Measurements from ENCODE around the gene GPR25.
A peak's percentile ranks its signal among the peaks of the same experiment; 100 is the strongest.
"Not testable (repeated sequence)": the region's sequence is repeated elsewhere in the genome, so short reads cannot be mapped to it uniquely, and the experiment has no call there.

The GPR25 gene

DNA sequence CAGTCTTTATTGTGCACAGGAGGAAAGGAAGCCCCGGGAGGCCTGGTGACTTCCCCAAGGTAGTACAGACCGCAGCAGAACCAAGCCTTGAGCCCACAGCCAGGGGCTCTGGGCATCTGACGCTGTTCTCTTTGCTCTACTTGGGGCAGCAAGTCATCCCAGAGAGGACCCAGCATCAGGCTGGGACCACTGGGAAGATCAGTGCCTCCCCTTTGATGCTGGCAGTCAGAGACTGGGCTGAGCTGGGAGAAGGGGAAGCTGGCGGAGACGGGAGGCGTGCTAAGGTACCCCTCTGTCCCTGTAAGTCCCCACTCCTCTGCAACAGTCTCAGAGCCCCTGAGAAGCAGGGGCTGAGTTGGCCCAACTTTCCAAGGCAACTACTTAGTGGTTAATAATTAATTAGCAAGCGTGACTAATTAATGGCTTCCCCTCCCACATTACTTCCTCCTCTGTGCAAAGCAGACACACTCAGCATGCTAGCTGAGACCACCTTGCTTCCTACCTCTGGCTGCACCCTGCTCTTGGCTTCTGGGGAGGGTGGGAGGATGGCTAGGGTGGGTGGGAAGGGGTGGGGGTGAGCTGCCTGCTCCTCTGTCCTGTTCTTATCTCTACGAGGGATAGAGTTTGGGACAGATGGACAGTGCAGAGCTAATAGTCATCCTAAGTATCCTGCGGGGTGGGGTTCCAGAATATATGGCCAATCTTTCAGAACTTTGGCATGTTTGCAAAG lies 23.2 kb downstream of the GPR25 start:
- DNase-seq: no peak

DNA sequence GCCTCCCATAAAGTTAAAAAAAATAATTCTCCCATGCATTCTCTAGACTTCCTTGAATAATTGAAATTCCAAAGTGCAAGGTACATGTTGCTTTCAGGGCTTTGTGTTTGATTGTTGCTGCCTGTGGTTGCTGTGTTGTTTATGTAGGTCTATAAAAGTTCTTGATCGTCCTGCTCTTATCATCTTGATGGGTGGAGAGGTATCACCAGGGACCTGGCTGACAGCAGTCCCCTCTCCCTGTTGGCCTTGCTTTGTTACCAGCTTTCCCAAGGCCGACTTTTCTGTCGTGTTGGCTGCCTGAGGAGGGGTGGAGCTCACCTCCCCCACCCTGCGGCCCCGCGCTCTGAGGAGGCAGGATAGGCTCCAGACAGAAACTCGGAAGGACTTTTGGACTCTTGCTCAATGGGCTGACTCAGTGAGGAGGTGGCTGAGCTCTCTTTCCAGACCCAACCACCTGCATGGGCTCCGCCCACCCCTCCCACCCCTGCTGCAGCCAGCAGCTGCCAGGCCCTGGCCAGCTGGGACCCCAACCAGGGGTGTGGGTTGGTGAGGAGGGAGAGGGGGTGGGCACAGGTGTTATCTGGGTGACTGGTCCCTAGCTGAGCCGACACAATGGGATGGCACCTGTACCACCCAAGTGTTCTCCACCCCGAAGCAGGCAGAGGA lies 23.9 kb downstream of the GPR25 start:
- DNase-seq: no peak

DNA sequence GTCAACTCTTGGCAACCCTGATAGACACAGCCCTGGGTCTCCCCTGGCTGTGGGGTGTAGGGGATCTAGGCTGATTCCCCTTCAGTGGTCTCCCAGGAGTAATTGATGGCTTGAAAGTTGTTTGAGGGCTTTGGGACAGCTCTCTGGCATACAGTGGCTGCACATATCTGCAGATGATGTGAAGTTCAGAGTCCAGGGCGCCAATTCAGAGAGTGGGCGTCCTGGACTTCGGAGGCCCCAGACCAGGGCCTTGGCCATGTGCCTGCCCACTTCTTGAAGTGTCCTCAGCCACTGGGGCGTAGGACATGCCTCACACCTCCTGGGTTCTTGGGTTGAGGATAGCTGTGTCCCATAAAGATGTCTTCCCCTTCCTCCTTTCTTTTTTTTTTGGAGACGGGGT lies 24.5 kb downstream of the GPR25 start:
- no peak for DNase-seq

DNA sequence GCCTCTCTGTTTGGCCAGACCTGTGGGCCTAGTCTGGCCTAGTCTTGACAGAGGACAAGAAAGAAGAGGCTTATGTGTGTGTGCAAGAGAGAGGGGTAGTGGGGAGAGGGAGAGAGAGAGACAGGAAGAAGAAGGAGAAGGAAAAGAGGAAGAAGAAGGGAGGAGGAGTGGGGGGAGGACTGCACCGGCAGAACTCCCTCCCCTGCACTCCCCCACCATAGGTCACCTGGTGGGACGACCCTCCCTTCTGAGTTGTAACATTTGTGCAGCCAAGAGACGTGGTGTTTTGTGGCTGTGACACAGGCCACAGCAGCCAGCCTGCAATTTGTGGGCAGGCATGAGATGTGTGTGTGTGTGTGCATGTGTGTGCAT lies 26.2 kb downstream of the GPR25 start:
- DNase-seq: no peak

DNA sequence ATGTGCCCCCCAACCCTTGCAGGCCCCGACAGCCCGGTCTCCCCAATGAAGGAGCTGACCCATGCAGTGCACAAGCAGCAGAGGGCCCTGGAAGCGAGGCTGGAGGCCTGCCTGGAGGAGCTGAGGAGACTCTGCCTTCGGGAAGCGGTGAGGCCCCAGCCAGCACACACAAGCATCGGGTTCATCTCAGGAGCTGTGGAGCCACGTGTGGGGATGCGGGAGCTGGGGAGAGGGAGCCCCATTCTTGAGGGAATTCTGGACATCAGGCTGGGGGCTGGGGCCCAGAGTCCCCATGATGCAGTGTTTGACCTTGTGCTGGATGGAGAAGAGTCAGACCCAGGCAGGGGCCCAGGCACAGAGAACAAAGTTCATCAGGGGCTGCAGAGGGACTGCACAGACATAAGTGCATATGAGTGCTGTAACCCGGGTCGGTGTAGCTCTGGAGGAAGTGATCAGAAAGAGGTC lies 26.7 kb downstream of the GPR25 start:
- DNase-seq: no peak

DNA sequence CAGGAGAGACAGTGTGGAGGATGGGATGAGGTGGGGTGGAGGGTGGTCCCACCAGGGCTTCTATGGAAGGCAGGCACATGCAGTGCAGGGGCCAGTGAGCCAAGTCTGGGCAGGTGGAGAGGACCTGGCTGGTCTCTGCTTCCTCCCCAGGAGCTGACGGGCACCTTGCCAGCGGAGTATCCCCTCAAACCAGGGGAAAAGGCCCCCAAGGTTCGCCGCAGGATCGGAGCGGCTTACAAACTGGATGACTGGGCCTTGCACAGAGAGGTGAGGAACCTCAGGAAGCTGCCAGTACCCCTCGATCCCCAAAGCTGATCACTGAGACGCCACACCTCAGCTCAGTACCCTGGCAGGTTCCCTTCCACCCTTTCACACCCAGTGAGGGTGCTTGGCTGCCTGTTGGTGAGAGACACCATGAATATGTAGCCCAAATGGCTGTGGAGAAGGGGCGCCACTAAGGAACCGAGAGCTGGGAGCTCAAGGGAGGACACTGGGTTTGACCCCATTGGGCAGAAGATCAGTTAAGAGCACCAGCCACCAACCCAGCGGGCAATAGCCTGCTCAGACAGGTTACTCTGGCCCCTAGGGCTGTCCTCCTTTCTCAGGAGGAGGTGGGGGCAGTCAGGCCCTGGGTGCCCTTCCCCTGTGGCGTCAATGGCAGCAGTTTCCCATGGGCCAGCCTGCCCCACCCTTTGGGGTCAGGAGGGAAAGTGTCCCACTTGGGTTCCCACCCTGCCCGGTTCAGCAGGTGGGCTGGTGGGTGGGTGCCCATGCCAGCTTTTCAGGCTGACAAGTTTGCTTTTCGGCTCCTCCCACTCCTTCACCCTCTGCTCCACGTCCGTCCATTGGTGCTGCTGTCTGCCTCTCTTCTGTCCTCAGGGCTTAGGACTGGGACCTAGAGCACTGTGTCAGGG lies 27.4 kb downstream of the GPR25 start:
- no peak for DNase-seq

DNA sequence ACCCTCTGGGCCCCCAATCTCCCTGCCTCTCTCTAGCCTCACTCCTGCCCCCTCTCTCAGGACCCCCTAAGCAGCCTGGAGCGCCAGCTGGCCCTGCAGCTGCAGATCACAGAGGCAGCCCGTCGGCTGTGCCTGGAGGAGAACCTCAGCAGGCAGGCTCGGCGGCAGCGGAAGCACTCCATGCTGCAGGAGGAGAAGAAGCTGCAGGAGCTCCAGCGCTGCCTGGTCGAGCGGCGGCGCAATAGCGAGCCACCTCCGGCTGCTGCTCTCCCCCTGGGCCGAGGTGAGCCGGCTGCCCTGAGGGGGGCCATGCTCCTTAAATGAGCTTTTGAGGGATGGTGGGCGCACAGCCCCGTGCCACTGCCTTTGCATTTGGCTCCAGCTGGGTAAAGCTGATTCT lies 28.1 kb downstream of the GPR25 start:
- DNase-seq: no peak

DNA sequence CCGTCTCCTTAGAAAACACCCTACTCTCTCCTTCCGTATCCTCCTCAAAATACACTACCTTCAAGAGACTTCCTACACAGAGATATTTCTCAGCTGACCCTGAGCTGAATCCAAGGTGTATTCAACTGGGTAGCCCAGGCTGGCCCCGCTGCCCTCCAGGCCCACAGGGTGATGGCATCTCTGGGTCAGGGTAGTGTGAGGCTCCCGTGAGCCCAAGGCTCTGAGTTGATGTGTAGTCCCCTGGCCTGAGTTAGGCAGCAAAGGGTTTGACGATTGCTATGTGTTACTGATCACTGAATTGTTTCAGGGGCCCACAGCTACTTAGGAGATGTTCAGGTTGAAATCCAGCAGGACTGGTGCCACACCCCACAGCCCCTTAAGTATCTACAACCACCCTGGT lies 28.6 kb downstream of the GPR25 start:
- DNase-seq: no peak

DNA sequence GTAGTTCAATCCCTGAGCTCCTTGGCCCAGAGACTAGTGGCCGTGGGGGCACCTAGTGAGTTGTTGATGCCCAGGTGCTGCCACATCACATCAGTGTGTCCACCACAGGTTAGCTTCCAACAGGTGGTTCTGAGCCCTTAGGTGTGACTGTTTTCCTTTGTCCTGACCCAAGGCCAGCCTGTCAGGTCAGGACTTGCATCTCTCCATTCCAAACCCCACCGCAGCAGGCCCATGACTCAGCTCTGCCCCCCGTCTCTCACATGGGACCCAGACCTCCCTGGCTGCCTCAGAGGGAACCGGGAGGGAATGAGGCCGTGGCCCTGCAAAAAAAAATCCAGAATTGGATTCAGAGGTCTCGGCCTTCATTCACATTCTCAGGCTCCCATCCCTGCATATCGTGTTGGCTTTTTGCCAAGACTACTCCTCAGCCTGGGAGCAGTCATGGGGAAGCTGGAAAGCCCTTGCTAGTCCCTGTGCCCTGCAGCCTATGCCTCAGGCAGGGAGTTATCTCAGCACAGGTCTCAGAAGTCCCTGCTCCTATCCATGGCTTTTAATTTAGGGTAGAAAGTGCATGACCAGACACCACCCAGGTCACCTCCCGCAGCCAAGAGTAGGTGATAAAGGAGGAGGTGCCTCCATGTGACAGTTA lies 29.1 kb downstream of the GPR25 start:
- no peak for DNase-seq

DNA sequence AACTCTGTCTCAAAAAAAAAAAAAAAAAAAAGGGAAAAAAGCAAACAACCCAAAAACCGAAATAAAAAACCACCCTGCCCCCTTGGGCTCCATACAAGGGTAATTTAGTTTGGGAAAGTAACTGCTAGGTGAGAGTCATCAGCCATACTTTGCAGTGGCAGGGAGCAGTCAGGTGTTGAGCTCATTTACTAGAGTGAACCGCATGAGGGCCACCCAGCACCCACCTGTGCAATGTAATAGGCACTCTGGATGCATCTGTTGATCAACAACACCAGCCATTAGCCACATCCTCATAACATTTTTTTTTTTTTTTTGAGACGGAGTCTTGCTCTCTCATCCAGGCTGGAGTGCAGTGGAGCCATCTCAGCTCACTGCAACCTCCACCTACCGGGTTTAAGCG lies 31.0 kb downstream of the GPR25 start:
- no peak for DNase-seq

DNA sequence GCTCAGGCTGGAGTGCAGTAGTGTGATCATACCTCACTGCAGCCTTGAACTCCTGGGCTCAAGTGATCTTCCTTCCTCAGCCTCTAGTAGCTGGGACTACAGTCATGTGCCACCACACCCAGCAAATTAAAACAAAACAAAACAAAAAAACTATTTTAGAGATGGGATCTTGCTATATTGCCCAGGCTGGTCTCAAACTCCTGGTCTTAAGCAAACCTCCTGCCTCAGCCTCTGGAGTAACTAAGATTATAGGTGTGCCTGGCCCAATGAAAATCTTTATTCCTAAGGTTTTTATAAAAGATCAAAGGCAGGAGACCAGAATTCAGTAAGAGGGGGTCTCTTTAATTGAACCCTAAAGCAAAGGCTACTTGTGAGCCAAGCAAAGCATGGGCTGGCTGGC lies 32.0 kb downstream of the GPR25 start:
- DNase-seq: no peak

DNA sequence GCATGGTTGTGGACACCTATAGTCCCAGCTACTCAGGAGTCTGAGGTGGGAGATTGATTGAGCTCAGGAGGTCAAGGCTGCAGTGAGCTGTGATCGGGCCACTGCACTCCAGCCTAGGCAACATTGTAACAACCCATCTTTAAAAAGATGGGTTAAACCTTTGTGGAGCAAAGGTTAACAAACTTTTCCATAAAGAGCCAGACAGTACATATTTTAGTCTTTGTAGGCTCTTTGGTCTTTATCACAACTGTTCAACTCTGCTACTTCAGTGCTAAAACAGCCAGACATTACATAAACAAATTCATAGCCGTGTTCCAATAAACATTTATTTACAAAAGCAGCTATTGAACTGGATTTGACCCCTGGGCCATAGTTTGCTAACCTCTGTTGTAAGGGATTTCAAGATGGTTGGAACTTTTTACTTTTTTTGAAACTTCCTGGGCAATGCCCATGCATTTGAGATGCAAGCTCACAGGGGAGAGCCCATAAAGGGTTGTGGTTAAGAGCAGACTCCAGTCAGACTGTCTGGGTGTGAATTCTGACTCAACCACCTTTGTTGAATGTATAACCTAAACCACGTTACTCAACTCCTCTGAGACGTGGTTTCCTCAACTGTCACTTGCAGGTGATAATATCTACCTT lies 32.8 kb downstream of the GPR25 start:
- no peak for DNase-seq

DNA sequence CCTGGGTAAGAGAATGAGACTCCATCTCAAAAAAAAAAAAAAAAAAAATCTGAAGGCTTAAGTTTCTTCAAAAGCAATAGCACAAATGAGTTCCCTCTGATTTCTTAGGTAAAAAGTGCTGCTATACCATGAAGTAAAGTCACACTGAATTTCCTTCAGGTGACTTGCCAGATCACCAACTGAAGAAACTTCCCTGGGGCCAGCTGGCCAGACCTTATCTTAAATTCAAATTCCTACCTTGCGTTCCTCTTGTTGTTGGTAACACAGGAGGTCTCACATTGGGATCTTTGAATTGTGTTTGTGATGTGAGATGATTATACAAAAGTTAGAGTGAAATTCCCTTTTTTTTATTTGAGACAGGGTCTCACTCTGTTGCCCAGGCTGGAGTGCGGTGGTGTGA lies 33.7 kb downstream of the GPR25 start:
- DNase-seq: no peak

DNA sequence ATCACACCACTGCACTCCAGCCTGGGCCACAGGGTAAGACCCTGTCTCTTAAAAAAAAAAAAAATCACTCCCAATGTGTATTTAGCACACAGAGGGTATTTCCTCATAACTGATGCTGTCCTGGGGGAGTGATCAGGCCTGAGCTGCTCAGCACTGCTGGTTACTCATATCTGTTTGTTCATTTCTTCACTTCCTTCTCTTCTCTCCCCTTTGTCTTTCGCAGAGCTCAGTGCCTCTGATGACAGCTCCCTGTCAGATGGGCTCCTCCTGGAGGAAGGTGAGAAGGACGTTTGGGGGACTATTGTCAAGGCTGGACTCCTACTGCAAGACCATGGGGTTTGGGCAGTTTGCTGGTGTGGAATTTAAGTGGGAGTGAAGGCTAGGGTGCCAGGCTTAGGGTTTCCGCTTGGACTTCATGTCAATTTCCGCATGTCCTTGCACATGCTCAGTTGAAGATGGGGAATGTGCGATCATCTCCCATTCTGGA lies 34.9 kb downstream of the GPR25 start:
- no peak for DNase-seq

DNA sequence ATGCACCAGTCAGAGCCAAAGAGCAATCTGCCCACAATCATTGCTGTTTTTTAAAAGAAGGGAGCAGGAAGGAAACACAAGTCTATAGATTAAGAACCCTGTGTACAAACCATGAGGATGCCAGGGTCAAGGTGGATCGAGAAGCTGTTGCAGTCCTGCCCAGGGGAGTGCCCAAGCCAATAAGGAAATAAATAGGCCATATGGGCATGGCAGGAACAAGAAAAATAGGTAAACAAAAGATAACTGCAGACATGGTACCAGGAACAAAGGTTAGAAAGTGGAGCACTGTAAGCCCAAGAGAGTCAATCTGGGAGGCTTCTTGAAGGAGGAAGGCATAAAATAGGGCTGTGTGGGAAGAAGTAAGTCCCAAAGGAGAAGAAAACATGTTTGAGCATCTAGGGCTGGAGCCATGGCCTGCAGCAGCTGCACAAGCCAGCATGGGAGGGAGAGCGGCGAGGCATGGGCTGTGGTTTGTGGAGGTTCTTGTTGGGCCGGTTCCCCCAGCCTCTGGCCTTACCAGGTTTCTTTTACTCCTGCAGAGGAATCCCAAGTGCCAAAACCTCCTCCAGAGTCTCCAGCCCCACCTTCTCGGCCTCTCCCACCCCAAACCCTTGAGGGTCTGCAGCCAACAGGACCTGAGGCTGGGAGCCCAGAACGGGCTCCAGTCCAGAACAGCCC lies 35.5 kb downstream of the GPR25 start:
- no peak for DNase-seq

DNA sequence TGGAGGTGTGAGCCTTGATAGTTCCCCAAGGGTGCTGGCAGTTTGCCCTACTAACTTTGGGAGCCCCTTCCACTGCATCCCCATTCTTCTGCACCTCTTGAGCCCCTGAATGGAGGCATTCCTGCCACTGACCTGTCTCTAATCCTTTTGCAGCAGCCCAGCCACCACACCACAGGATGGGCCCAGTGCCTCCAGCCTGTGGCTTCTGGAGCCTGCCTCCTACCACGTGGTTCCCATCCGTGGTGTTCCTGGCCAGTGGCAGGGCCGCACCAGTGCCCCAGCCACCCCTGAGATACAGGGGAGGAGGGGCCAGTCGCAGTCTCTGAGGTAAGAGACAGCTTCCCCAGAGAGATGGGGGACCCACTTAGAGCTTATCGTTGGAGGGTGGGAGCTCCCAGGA lies 36.3 kb downstream of the GPR25 start:
- DNase-seq: no peak

DNA sequence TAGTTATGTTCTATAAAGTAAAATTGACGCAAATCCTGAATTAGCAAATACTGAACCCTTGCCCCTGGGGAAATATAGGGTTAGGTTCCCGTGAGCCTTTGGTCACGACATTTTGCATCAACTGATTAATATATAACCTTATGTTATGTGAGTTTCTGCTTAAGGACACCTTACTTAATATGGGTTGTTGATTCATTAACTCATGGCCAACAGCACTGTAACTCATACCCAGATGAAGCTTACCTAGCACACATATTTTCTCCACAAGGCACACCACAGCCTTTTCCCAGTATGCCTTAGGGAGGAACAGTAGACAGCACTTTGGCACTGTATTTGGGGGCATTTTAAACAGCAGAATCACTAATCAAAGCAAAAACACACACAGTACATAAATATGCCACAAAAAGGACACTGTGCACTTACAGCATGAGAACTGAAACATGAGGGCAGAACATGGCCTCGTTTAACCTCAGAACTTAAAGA lies 37.0 kb downstream of the GPR25 start:
- no peak for DNase-seq

DNA sequence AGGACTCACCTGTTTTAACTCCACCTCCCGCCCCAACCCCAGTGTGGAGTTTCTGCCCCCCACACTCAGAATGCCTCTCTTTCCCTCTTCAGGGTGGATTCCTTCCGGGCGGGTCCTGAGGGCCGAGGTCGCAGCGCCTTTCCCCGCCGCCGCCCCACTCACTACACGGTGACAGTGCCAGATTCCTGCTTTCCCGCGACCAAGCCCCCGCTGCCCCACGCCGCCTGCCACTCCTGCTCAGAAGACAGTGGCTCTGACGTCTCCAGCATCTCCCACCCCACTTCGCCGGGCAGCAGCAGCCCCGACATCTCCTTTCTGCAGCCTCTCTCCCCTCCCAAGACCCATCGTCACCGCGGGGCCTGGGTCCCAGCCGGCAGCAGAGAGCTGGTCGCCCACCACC lies 38.6 kb downstream of the GPR25 start:
- DNase-seq: no peak

DNA sequence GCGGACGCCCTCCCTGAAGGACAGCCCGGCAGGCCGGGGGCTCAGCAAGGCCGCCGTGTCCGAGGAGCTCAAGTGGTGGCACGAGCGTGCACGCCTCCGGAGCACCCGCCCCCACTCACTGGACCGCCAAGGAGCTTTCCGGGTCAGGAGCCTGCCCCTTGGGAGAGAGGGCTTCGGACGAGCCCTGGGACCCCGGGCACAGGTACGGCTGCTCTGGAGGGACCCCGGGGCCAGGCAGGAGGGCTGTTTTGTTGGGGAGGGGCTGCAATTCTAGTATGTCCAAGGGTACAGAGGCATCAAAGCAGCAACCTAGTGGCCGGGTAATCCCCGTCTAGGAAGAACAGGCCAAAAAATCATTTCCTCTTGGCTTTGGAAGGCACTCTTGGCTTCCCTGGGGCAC lies 39.2 kb downstream of the GPR25 start:
- DNase-seq: not testable (repeated sequence)

DNA sequence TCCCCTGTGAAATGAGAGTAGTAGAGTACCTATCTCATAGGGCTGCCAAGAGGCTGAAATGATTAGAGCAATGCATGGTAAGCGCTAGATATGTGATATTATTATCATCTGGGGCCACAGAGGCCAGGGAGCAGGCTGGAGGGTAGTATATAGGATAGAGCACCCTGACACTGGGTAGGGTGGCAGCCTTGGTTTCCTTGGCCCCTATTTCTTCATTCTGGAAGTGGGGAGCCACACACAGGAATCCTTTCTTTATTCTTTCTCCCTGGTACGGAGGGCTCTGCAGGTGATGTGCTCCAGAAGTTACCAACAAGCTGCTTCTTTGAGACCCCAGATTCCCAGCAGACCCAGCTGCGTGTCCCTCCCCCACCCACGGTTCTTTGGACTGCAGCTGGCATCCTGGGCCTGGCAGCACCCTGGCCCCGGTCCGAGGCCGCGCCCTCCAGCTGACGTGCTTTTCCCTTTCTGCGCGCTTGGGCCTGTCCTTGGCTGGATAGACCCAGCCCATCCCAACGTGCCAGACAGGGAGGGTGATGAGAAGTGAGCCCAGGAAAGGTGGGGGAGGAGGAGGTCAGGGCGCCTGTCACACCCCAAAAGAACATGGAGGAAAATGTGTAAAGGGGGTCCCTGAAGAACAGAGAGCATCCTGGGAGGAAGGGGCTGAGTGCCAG lies 40.1 kb downstream of the GPR25 start:
- peak; percentile 27 for DNase-seq

DNA sequence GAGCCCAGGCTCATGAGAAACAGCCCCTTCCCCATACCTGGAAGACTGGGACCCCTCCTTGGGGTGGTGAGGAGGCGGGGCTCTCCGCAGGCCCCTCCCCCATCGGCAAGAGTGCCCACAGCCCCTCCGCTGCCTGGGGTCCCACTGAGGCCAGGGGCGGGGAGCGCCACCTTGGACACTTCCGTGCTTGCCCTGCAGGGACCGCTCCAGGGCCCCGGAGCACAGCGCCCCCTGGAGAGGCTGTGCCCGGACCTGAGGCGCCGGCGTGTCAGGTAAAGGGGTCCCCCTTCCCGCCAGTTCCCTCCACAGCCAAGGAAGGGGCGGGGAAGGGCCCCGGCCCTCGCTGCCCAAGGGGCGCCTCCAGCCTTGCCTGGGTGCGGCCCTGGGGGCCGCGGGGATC lies 43.4 kb downstream of the GPR25 start:
- no peak for DNase-seq
